Mesenchymal stem cell (in vitro differentiated cells and primary cell): ENCODE data around the gene REPIN1. TPM values are rescaled to one million over a fixed set of nuclear protein-coding genes. Genes with fewer than 3 reads are reported as not detected.

Source experiments
- DNase-seq: peaks from one replicate; pipeline ENCODE4 v3.0.0-alpha.2; 2013
- H2AFZ ChIP-seq: one replicate; pipeline ENCODE4 v1.6.1; 2013; ENCODE audit warnings: low read depth, mild to moderate bottlenecking, control low read depth, inconsistent platforms, low read length, moderate library complexity
- H2AK5ac ChIP-seq: 2 replicates; pipeline ENCODE4 v1.6.1; 2013; ENCODE audit warnings: low read length, moderate library complexity, mild to moderate bottlenecking, inconsistent platforms; ENCODE audit not compliant: severe bottlenecking
- H2BK120ac ChIP-seq: one replicate; pipeline ENCODE4 v1.6.1; 2013; ENCODE audit warnings: low read depth, mild to moderate bottlenecking, inconsistent platforms, low read length, moderate library complexity
- H2BK12ac ChIP-seq, 2 experiments: one replicate each; pipeline ENCODE4 v1.6.1; 2013; ENCODE audit warnings: inconsistent platforms in 2 of 2, low read length in 2 of 2, mild to moderate bottlenecking in 2 of 2, moderate library complexity in 2 of 2, control low read depth in 1 of 2
- H2BK15ac ChIP-seq: one replicate; pipeline ENCODE4 v1.6.1; 2013; ENCODE audit warnings: mild to moderate bottlenecking, low read depth, inconsistent platforms; ENCODE audit not compliant: poor library complexity, severe bottlenecking
- H2BK5ac ChIP-seq: 2 replicates; pipeline ENCODE4 v1.6.1; 2013; ENCODE audit warnings: low read depth, mild to moderate bottlenecking, low read length, control low read depth, inconsistent platforms; ENCODE audit not compliant: poor library complexity, severe bottlenecking
- H3K14ac ChIP-seq, 2 experiments: one replicate each; pipeline ENCODE4 v1.6.1; 2013; ENCODE audit warnings: inconsistent platforms in 2 of 2, low read length in 2 of 2, control low read depth in 1 of 2, mild to moderate bottlenecking in 1 of 2, moderate library complexity in 1 of 2
- H3K18ac ChIP-seq, 2 experiments: one replicate each; pipeline ENCODE4 v1.6.1; 2013; ENCODE audit warnings: inconsistent platforms in 2 of 2, low read length in 2 of 2, control low read depth in 1 of 2, low read depth in 1 of 2, mild to moderate bottlenecking in 1 of 2
- H3K23ac ChIP-seq, 2 experiments: one replicate each; pipeline ENCODE4 v1.6.1; 2013; ENCODE audit warnings: inconsistent platforms in 2 of 2, low read length in 2 of 2, mild to moderate bottlenecking in 2 of 2, moderate library complexity in 2 of 2, control low read depth in 1 of 2
- H3K27ac ChIP-seq: 2 replicates; pipeline ENCODE4 v1.5.1; 2013; ENCODE audit warnings: mild to moderate bottlenecking, moderate library complexity, low read length, control low read depth, inconsistent platforms; ENCODE audit not compliant: poor library complexity, severe bottlenecking
- H3K27me3 ChIP-seq, 2 experiments: 2 replicates each; pipeline versions ENCODE4 v1.6.1 to v1.7.0; 2013; ENCODE audit warnings: low read length in 2 of 2, mild to moderate bottlenecking in 2 of 2, moderate library complexity in 2 of 2, control low read depth in 1 of 2, inconsistent platforms in 1 of 2; ENCODE audit not compliant: control insufficient read depth in 1 of 2, insufficient read depth in 1 of 2
- H3K36me3 ChIP-seq, 2 experiments: 2 replicates each; pipeline versions ENCODE4 v1.6.1 to v1.7.0; 2013; ENCODE audit warnings: low read length in 2 of 2, control low read depth in 1 of 2, inconsistent platforms in 1 of 2, low read depth in 1 of 2, mild to moderate bottlenecking in 1 of 2; ENCODE audit not compliant: insufficient read depth in 2 of 2, control insufficient read depth in 1 of 2
- H3K4ac ChIP-seq, 2 experiments: one replicate each; pipeline ENCODE4 v1.6.1; 2013; ENCODE audit warnings: inconsistent platforms in 2 of 2, low read length in 2 of 2, mild to moderate bottlenecking in 2 of 2, moderate library complexity in 2 of 2, control low read depth in 1 of 2, low read depth in 1 of 2
- H3K4me1 ChIP-seq: 2 replicates; pipeline ENCODE4 v1.6.1; 2013; ENCODE audit warnings: low read depth, low read length, control low read depth; ENCODE audit not compliant: control insufficient read depth, insufficient read depth
- H3K4me2 ChIP-seq: 2 replicates; pipeline ENCODE4 v1.6.1; 2013; ENCODE audit warnings: low read length, mild to moderate bottlenecking, inconsistent platforms; ENCODE audit not compliant: poor library complexity, severe bottlenecking
- H3K4me3 ChIP-seq, 2 experiments: 2 replicates each; pipeline versions ENCODE4 v1.5.1 to v1.7.0; 2013; ENCODE audit warnings: low read length in 2 of 2, mild to moderate bottlenecking in 2 of 2, control low read depth in 1 of 2, low read depth in 1 of 2; ENCODE audit not compliant: insufficient read depth in 1 of 2
- H3K79me1 ChIP-seq: replicated peaks from 2 replicates; pipeline ENCODE4 v1.6.1; 2013; ENCODE audit warnings: mild to moderate bottlenecking, control low read depth, low read length, inconsistent platforms; ENCODE audit not compliant: poor library complexity, severe bottlenecking
- H3K9ac ChIP-seq: 2 replicates; pipeline ENCODE4 v1.7.0; 2013; ENCODE audit warnings: mild to moderate bottlenecking, low read length, moderate library complexity
- H3K9me3 ChIP-seq: 2 replicates; pipeline ENCODE4 v1.7.0; 2013; ENCODE audit warnings: mild to moderate bottlenecking, low read length; ENCODE audit not compliant: control insufficient read depth
- H4K8ac ChIP-seq: one replicate; pipeline ENCODE4 v1.6.1; 2013; ENCODE audit warnings: inconsistent platforms, mild to moderate bottlenecking, low read length, moderate library complexity
- H4K91ac ChIP-seq: one replicate; pipeline ENCODE4 v1.6.1; 2013; ENCODE audit warnings: mild to moderate bottlenecking, low read length, inconsistent platforms
- WGBS: methylation state at CpG from one replicate; pipeline ENCODE4 v1.1.7; 2013; ENCODE audit warnings: mixed read lengths; 5-methylcytosine and 5-hydroxymethylcytosine counted together
- polyA plus RNA-seq, 2 experiments: library from polyadenylated mRNA; stranded (reverse); fragments of 200-250 nt; gene quantifications; one replicate each; pipeline ENCODE4 v1.2.3, GENCODE V29; 2013

REPIN1 gene
- 68.4 TPM for polyA plus RNA-seq (2013, experiment 1 of 2)
- polyA plus RNA-seq (2013, experiment 2 of 2), result 69.3 TPM

DNA sequence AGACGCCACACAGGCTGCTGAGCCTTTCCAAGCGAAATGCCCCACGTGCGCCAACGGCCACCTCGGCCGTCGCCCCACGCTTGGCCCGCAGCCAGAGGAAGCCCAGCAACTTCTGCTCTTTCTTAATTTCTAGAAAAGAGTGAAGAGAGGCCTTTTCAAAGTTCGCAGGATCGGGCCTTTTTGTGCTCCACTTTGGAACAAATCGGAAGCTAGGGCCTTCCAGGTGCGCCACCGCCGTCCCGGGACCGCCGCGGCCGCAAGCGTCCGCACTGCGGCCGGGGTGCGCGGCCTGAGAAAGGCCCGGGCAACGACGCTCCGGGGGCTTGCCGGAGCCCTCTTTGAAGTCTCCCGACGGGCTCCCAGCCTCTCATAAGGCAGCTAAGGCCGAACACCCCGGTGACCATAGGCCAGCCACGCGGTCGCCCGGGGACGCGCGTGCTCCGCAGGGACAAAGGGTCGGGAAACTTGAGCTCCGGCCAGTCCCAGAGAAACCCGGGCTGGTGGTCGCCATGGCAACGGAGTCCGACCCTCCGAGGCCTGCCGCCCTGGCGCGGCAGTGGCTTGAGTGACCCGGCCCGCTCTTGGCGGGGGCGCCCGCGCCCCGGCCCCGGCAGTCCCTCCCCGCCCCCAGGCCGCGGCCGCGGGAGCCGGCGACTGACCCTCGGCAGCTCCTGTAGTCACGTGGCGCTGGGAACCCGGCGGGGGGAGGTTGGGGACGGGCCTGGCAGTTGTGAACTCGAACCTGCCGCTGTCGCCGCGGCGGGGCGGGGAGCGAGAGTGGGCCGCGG lies at the start of gene REPIN1:
Gene REPIN1, plus strand, starts transcription at position 727 of the 788 bp plus-strand sequence. CDS start 890 bp downstream, outside the sequence.
- peak within 1 kb of the TSS; percentile 92 to 97 for H3K4ac ChIP-seq
- H3K9me3 ChIP-seq, result no peaks in the 10 kb centered on the region
- peak within 1 kb of the TSS; percentile 91 for H2BK5ac ChIP-seq
- H3K9ac ChIP-seq, result peak within 1 kb of the TSS; percentile 90
- H2AK5ac ChIP-seq, result peak within 1 kb of the TSS; percentile 24
- H2AFZ ChIP-seq, result peak within 1 kb of the TSS; percentile 46
- H3K23ac ChIP-seq, result peak within 1 kb of the TSS in 1 of 2 experiments; percentile 43
- peak within 1 kb of the TSS; percentile 95 for H4K8ac ChIP-seq
- peak within 1 kb of the TSS; percentile 83 to 97 for H3K14ac ChIP-seq
- peaks cover 22% of the 10 kb centered on the region for H3K79me1 ChIP-seq
- H3K18ac ChIP-seq, result peak within 1 kb of the TSS; percentile 49 to 98
- 3% methylated on average over 81 of the region's 85 CpGs for WGBS
- H3K4me3 ChIP-seq, result peak within 1 kb of the TSS; percentile 86 to 96
- peak within 1 kb of the TSS; percentile 83 for H3K27ac ChIP-seq
- peaks cover 8 to 27% of the 10 kb centered on the region in 2 experiments for H3K36me3 ChIP-seq
- H4K91ac ChIP-seq, result peak within 1 kb of the TSS; percentile 94
- peak within 1 kb of the TSS; percentile 94 for H2BK15ac ChIP-seq
- H2BK120ac ChIP-seq, result peak within 1 kb of the TSS; percentile 94
- peak within 1 kb of the TSS in 1 of 2 experiments; percentile 88 for H2BK12ac ChIP-seq
- H3K4me1 ChIP-seq, result peaks cover 28% of the 10 kb centered on the region
- peak within 1 kb of the TSS; percentile 92 for H3K4me2 ChIP-seq
- peaks cover 0 to 3% of the 10 kb centered on the region in 2 experiments for H3K27me3 ChIP-seq
- peak; percentile 84 for DNase-seq

DNA sequence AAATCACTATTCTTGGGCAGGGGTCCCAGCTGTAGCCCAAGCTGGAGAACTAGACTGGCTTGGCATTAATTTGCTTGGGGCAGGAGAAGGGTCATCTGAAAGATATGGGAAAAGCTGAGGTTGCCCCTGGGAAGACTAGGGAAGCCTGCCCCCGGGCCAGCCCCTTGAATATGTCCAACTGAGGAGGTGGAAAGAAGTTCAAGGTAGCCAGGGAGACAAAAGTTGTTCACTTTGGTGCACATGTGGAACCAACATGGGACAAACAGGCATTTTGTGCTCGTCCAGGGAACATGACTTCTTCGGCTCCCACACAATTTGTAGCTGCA lies 46.9 kb upstream of the REPIN1 start:
- H3K9me3 ChIP-seq, result no peaks in the 10 kb centered on the region
- 76% methylated on average over 3 of the region's 3 CpGs for WGBS
- H2BK12ac ChIP-seq, result peak overlapping the region in 1 of 2 experiments; percentile 10
- no peak overlapping the region for H2BK5ac ChIP-seq
- no peak overlapping the region for H2AFZ ChIP-seq
- no peaks in the 10 kb centered on the region for H3K4me1 ChIP-seq
- no peak overlapping the region for H4K91ac ChIP-seq
- H3K36me3 ChIP-seq, result no peaks in the 10 kb centered on the region
- H2BK15ac ChIP-seq, result no peak overlapping the region
- no peak overlapping the region for H2AK5ac ChIP-seq
- H3K79me1 ChIP-seq, result no peaks in the 10 kb centered on the region
- no peak overlapping the region for H3K9ac ChIP-seq
- H3K27ac ChIP-seq, result no peak overlapping the region
- no peak for DNase-seq
- H3K18ac ChIP-seq, result no peak overlapping the region
- H4K8ac ChIP-seq, result no peak overlapping the region
- no peak overlapping the region for H3K4me2 ChIP-seq
- H3K4me3 ChIP-seq, result no peak overlapping the region
- no peak overlapping the region for H3K14ac ChIP-seq
- H3K23ac ChIP-seq, result no peak overlapping the region
- H2BK120ac ChIP-seq, result no peak overlapping the region
- peaks cover 4 to 19% of the 10 kb centered on the region in 2 experiments for H3K27me3 ChIP-seq
- no peak overlapping the region for H3K4ac ChIP-seq

DNA sequence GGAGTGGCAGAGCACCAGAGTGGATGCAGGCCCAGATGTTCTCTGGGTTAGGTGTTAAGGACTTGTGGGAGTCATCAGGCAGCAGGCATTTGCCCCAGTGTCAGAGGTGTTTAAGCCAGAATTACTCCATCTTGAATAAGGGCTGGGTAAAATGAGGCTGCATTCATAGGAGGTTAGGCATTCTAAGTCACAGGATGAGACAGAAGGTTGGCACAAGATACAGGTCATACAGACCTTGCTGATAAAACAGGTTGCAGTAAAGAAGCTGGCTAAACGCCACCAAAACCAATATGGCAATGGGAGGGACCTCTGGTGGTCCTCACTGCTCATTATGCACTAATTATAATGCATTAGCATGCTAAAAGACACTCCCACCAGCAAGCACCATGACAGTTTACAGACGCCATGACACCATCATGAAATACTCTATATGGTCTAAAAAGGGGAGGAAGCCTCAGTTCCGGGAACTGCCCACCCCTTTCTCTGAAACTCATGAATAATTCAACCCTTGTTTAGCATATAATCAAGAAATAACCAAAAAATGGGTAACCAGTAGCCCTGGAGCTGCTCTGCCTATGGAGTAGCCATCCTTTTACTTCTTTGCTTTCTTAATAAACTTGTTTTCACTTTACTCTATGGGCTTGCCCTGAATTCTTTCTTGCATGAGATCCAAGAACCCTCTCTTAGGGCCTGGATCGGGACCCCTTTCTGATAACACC lies 46.3 kb upstream of the REPIN1 start:
- Histone ChIP-seq H3K14ac (no peak overlapping the region), H2BK5ac (no peak overlapping the region), H3K4me3 (no peak overlapping the region), H3K79me1 (no peaks in the 10 kb centered on the region), H4K8ac (no peak overlapping the region), H3K4ac (no peak overlapping the region), H3K9ac (no peak overlapping the region), H4K91ac (no peak overlapping the region), H3K27me3 (peaks cover 4 to 19% of the 10 kb centered on the region in 2 experiments), H3K4me1 (no peaks in the 10 kb centered on the region), H2BK120ac (no peak overlapping the region), H2AFZ (no peak overlapping the region), H3K4me2 (no peak overlapping the region), H3K27ac (no peak overlapping the region), H3K9me3 (no peaks in the 10 kb centered on the region), H3K23ac (no peak overlapping the region), H3K18ac (no peak overlapping the region), H2BK12ac (peak overlapping the region in 1 of 2 experiments; percentile 10), H2AK5ac (no peak overlapping the region), H3K36me3 (no peaks in the 10 kb centered on the region), H2BK15ac (no peak overlapping the region)
- no peak for DNase-seq
- 84% methylated on average over 4 of the region's 4 CpGs for WGBS
